Measurements from ENCODE around the gene AP3B2. TPM values are rescaled to one million over a fixed set of nuclear protein-coding genes. Genes with fewer than 3 reads are reported as not detected.

The AP3B2 gene
- total RNA-seq, 3 donors from 2014 or later, result 0.15 to 0.46 (median 0.18) TPM

DNA sequence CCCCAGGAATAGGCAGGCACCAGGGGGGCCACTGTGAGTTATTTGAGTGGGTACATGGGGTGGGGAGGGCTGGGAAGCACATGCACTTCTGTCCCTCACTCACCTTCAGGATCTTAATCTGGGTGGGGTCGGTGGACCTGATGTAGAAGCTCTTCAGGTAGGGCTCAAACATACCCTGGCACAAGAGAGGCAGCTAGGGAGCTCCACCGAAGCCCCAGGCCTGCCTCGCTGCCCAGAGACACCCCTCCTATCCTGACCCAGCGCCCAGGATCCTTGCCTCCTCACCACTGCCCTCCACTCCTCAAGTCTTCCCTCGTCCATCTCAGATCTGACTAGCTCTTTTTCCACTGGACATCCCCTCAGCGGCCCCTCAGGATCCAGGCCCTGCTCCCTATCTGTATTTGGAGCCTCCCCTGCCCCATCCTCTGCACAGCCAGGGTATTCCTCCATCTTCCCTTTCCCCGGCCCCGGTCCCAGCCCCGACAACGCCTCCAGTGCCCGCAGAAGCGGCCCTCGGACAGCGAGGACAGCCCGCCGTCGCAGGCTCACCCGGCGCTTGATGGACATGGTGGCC lies 30.0 kb downstream of the AP3B2 start:
- Mint-ChIP-seq H3K4me3 (peak overlapping the region; percentile 88), H3K4me1 (ENCODE audit: low read depth) (peaks cover 14% of the 10 kb centered on the region)
- DNase-seq, result no peak

DNA sequence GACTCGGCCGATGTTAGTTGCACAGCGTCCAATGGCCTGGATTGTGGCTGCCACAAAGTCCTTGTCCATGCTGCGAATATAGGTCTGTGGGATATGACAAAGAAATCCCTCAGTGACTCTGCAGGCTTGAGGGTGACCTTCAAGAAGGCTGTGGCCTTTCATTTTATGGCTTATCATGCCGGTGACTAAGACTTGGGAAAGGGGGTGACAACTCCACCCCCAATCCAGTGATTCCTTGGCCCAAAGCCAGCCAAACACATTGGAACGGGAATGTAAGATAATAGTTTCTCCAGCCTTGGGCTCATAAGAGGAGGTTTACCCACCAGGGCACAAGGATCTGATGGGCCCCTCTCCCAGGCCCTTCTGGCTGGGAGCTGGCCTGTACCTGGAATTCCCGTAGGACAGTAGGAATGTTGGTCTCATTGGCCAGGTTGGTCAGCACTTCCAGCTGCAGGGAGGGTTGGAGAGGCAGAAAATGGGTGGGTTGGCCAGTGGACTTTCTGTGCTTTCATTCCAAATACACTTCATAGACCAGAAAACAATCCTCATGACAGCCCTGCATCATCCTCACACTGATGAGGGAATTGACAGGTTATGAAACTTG lies 31.9 kb downstream of the AP3B2 start:
- ATAC-seq (no peak), DNase-seq (no peak)
- Mint-ChIP-seq H3K4me3 (no peak overlapping the region), H3K27me3 (ENCODE audit: low read depth) (peaks cover 2% of the 10 kb centered on the region), H3K9me3 (no peaks in the 10 kb centered on the region), H3K4me1 (ENCODE audit: low read depth) (peaks cover 14% of the 10 kb centered on the region), H3K36me3 (ENCODE audit: insufficient read depth) (no peaks in the 10 kb centered on the region)

More for the DNA sequence above, 30.0 kb downstream of the AP3B2 start:
- ATAC-seq, result no peak
- Mint-ChIP-seq H3K36me3 (ENCODE audit: insufficient read depth) (no peaks in the 10 kb centered on the region), H3K9me3 (no peaks in the 10 kb centered on the region), H3K27me3 (ENCODE audit: low read depth) (peaks cover 7% of the 10 kb centered on the region)

DNA sequence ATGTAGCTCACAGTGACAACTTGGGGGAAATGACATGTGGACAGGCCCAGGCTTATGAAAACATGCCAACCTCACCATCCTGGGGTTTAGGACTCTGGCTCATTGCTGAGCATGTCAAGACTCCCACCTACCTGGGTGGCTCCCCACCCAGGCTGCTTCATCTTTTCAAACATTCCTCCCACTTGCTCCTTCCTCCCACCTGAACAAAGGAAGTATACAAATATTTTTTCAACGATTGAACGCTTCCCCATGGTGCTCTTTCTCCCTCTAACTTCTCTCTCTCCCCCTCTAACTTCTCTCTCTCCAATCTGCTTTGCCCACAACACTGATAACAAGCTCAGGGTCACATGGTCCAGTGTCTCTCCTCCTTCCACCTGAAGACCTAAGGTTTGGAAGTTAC lies 34.8 kb downstream of the AP3B2 start:
- Mint-ChIP-seq H3K36me3 (ENCODE audit: insufficient read depth) (no peaks in the 10 kb centered on the region), H3K27me3 (ENCODE audit: low read depth) (no peaks in the 10 kb centered on the region), H3K4me1 (ENCODE audit: low read depth) (peaks cover 3% of the 10 kb centered on the region), H3K9me3 (no peaks in the 10 kb centered on the region), H3K4me3 (no peak overlapping the region)
- no peak for ATAC-seq
- no peak for DNase-seq

DNA sequence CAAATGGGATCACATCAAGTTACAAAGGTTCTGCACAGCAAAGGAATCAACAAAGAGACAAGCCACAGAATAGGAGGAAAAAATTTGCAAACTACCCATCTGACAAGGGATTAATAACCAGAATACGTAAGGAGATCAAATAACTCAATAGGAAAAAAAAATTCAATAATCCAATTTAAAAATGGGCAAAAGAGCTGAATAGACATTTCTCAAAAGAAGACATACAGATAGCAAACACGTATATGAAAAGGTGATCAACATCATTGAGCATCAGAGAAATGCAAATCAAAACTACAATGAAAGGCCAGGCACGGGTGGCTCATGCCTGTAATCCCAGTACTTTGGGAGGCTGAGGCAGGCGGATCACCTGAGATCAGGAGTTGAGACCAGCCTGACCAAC lies 39.0 kb downstream of the AP3B2 start:
- Mint-ChIP-seq H3K27me3 (ENCODE audit: low read depth) (peaks cover 14% of the 10 kb centered on the region), H3K4me1 (ENCODE audit: low read depth) (no peaks in the 10 kb centered on the region), H3K36me3 (ENCODE audit: insufficient read depth) (no peaks in the 10 kb centered on the region), H3K9me3 (no peaks in the 10 kb centered on the region), H3K4me3 (no peak overlapping the region)
- ATAC-seq, result no peak
- no peak for DNase-seq

DNA sequence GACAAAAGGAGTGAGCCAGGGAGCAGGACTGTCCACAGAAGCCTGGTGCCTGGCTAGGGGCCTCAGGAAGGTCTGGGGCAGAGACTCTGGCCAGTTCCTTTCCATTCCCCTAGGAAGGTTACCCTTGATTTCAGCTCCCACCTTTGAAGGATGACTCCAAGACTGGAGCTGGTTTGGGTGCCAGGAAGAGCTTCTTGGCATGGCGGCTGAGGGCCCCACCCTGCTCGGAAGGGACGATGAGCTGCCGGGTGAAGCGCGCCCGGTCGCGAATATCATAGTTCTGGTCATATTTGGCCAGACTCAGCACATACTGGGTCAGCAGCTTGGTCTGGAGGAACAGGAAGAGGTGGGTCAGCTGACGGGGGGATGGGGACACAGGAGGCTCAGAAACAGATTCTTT lies 43.1 kb downstream of the AP3B2 start:
- no peaks in the 10 kb centered on the region for H3K9me3 Mint-ChIP-seq
- ATAC-seq (no peak), DNase-seq (no peak)
- H3K4me3 Mint-ChIP-seq, result no peak overlapping the region
- H3K36me3 Mint-ChIP-seq (ENCODE audit: insufficient read depth), result no peaks in the 10 kb centered on the region
- H3K4me1 Mint-ChIP-seq (ENCODE audit: low read depth), result no peaks in the 10 kb centered on the region
- peaks cover 33% of the 10 kb centered on the region for H3K27me3 Mint-ChIP-seq (ENCODE audit: low read depth)

DNA sequence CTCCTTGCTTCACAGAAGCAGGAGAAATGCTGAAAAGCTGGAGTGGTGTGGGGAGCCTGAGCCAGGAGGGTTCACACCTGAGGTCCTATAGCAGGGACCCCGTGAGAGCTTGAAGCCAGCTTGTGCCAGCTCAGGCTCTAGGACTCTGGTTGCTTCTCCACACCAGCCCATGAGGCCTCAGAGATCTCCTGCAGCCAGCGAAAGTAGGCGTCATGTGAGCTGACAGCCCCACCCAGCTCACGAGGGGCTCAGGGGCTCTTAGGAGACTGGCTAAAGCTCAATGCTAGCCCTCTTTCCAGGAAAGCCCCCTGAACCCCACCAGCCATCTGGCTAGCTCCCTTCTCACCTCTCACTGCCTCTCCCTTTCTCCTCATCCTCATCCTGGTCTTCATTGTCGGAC lies 45.7 kb downstream of the AP3B2 start:
- Mint-ChIP-seq H3K36me3 (ENCODE audit: insufficient read depth) (no peaks in the 10 kb centered on the region), H3K9me3 (no peaks in the 10 kb centered on the region), H3K4me3 (no peak overlapping the region), H3K4me1 (ENCODE audit: low read depth) (no peaks in the 10 kb centered on the region), H3K27me3 (ENCODE audit: low read depth) (peaks cover 39% of the 10 kb centered on the region)
- no peak for DNase-seq
- ATAC-seq, result no peak

DNA sequence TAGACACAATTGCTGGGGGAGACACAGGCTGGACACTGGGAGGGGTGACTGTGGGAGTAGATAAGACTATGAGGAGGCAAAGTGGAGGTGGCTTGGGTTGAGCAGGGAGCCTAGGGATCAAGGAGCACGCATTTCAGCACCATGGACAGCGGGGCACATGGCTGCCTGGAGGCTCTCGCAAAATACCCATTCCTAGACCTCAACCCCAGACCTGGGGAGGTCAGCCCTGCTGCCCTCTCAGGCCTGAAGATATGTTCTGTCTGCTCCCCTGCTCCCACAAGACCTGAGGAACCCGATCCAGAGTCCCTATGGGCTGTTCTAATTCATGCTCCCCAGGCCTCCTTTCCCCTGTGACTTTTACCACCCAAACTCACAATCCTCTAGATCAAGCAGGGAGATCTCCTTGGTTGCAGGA lies 46.5 kb downstream of the AP3B2 start:
- DNase-seq (peak; percentile 32), ATAC-seq (peak in 1 of 2 donors; percentile 48)
- H3K4me3 Mint-ChIP-seq, result no peak overlapping the region
- no peaks in the 10 kb centered on the region for H3K36me3 Mint-ChIP-seq (ENCODE audit: insufficient read depth)
- no peaks in the 10 kb centered on the region for H3K4me1 Mint-ChIP-seq (ENCODE audit: low read depth)
- H3K9me3 Mint-ChIP-seq, result no peaks in the 10 kb centered on the region
- H3K27me3 Mint-ChIP-seq (ENCODE audit: low read depth), result peaks cover 33% of the 10 kb centered on the region

DNA sequence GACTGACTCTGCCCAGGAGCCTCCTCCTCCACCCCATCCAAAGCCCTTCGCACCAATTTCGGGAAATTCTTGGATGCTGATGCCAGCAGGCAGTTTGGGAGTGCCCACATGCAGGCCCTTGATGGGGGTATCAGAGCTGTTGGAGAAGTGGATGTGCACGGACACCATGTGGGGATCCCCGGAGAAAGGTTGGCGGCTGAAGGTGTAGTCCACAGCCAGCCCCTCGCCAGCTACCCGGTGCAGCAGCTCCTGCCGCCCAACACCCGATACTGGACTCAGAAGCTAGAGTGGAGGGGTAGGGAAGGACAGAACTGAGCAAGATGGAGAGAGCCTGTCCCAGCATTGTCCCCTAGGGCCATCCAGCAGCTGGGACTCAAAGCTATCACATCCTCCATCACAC lies 47.0 kb downstream of the AP3B2 start:
- DNase-seq, result no peak
- no peaks in the 10 kb centered on the region for H3K4me1 Mint-ChIP-seq (ENCODE audit: low read depth)
- H3K27me3 Mint-ChIP-seq (ENCODE audit: low read depth), result peaks cover 31% of the 10 kb centered on the region
- no peak overlapping the region for H3K4me3 Mint-ChIP-seq
- H3K36me3 Mint-ChIP-seq (ENCODE audit: insufficient read depth), result no peaks in the 10 kb centered on the region
- no peaks in the 10 kb centered on the region for H3K9me3 Mint-ChIP-seq
- no peak for ATAC-seq

DNA sequence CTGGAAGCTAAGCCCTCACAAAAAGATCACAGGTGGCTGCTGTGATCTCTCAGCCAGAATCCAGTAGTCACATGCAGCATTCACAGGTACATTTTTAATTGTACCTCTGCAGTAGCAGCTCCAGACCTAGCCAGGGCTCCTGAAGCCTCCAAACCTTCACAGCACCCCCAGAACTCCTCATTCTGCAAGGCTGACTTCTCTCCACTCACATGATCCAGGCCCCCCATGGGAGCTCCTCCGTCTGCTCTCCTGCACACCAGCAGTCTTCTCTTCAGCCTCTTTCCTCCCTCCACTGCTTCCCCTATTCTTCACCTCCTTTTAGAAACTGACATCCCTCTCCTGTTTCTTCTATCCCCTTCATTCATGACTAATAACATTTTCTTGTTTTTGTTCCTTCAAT lies 49.3 kb downstream of the AP3B2 start:
- no peak overlapping the region for H3K4me3 Mint-ChIP-seq
- DNase-seq (no peak), ATAC-seq (no peak)
- H3K4me1 Mint-ChIP-seq (ENCODE audit: low read depth), result no peaks in the 10 kb centered on the region
- H3K27me3 Mint-ChIP-seq (ENCODE audit: low read depth), result peaks cover 26% of the 10 kb centered on the region
- H3K36me3 Mint-ChIP-seq (ENCODE audit: insufficient read depth), result no peaks in the 10 kb centered on the region
- no peaks in the 10 kb centered on the region for H3K9me3 Mint-ChIP-seq

DNA sequence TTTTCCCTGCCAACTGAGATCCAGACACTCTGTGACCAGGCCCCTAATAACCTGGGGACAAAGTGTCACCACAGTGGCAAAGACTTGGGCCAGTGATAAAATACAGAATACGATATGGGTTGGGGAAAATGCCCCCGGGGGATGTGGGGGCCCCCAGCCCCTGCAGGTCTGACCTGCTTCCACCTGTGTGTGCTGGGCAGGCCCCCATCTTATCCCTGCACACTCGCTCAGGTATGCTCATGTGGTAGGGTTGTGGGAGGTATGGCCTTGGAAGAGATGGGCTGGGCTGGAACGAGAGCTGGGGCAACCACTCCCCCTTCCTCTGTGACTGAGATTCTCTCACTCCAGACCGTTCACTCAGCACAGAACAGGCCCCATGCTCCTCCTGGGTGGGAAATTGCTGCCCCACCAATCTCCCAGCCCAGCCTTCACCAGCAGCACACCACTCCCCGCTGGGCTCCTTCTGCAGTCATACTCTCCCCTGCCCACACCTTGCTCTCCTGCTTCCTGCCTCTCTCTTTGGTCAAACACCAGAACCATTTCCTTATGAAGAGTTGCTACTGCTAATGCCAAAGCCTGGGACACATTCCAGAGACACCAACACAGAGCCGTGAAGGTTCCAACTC lies 52.9 kb downstream of the AP3B2 start:
- H3K9me3 Mint-ChIP-seq, result no peaks in the 10 kb centered on the region
- no peaks in the 10 kb centered on the region for H3K36me3 Mint-ChIP-seq (ENCODE audit: insufficient read depth)
- no peaks in the 10 kb centered on the region for H3K4me1 Mint-ChIP-seq (ENCODE audit: low read depth)
- no peak for ATAC-seq
- H3K27me3 Mint-ChIP-seq (ENCODE audit: low read depth), result peaks cover 11% of the 10 kb centered on the region
- no peak for DNase-seq
- H3K4me3 Mint-ChIP-seq, result no peak overlapping the region

DNA sequence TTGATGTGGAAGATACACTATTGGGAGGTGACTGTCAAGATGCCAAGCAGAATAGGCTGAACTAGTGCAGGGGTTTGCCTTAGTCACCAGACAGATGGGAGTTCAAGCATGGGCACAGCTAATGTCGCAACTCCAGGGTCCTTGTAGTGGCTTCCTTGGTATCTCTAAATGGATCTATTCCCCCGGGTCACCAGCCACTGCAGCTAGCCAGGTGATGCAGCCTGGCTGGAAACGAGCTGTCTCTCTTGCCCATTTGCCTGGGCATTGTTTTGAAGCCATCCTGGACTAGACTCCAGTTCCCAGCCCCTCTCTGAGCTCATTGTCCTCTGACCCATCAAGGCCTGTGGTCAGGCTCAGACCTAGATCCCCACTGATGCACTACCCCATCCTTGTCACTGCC lies 54.1 kb downstream of the AP3B2 start:
- H3K36me3 Mint-ChIP-seq (ENCODE audit: insufficient read depth), result no peaks in the 10 kb centered on the region
- ATAC-seq (no peak), DNase-seq (no peak)
- no peak overlapping the region for H3K4me3 Mint-ChIP-seq
- H3K27me3 Mint-ChIP-seq (ENCODE audit: low read depth), result peaks cover 10% of the 10 kb centered on the region
- no peaks in the 10 kb centered on the region for H3K4me1 Mint-ChIP-seq (ENCODE audit: low read depth)
- H3K9me3 Mint-ChIP-seq, result no peaks in the 10 kb centered on the region

DNA sequence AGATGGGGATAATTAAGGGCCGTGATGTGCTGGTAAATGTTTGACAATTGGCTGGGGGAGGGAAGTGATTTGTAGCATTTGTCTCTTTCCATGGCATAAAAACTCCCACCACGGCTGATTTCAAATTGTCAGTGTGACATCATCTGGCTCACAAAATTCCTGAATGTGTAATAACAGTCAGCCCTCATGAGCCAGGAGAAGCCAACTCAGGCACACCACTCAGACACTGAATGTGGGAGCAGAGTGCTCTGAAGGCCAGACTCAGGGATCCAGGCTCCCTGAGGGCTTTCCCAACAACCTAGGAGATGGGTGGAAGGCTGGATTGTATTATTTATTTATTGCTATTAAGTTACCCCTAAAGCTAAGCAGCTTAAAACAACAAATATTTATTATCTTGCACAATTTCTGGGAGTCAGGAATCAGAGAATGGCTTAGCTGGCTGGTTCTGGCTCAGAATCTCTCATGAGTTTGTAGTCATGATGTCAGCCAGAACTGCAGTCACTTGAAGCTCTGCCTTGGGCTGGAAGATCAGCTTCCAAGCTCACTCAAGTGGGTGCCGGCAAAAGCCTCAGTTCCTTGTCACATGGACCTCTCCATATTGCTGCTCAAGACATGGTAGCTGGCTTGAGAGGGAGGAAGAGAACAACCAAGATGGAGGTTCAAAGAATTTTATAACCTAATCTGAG lies 56.0 kb downstream of the AP3B2 start:
- no peak for DNase-seq
- no peaks in the 10 kb centered on the region for H3K9me3 Mint-ChIP-seq
- H3K27me3 Mint-ChIP-seq (ENCODE audit: low read depth), result peaks cover 14% of the 10 kb centered on the region

DNA sequence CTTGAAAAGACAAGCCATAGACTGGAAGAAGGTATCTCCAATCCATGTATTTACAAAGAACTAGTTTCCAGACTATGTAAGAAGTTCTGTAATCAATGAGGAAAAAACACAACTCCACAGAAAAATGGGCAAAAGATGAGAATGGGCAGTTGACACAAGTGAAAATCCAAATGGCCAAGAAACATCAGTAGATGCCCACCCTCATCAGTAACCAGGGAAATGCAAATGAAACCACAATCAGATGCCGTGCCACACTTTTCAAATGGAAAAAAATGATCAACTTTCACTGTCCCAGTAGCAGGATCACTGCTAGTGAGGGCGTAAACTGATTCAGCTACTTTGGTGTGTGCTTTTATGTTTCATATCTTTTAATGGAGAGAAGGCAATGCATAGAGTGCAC lies 58.0 kb downstream of the AP3B2 start:
- Mint-ChIP-seq H3K4me1 (ENCODE audit: low read depth) (peaks cover 1% of the 10 kb centered on the region), H3K27me3 (ENCODE audit: low read depth) (peaks cover 17% of the 10 kb centered on the region), H3K36me3 (ENCODE audit: insufficient read depth) (no peaks in the 10 kb centered on the region), H3K4me3 (no peak overlapping the region), H3K9me3 (no peaks in the 10 kb centered on the region)
- no peak for DNase-seq
- no peak for ATAC-seq

More for the DNA sequence above, 56.0 kb downstream of the AP3B2 start:
- ATAC-seq, result no peak
- H3K36me3 Mint-ChIP-seq (ENCODE audit: insufficient read depth), result no peaks in the 10 kb centered on the region
- no peak overlapping the region for H3K4me3 Mint-ChIP-seq
- H3K4me1 Mint-ChIP-seq (ENCODE audit: low read depth), result peaks cover 1% of the 10 kb centered on the region

DNA sequence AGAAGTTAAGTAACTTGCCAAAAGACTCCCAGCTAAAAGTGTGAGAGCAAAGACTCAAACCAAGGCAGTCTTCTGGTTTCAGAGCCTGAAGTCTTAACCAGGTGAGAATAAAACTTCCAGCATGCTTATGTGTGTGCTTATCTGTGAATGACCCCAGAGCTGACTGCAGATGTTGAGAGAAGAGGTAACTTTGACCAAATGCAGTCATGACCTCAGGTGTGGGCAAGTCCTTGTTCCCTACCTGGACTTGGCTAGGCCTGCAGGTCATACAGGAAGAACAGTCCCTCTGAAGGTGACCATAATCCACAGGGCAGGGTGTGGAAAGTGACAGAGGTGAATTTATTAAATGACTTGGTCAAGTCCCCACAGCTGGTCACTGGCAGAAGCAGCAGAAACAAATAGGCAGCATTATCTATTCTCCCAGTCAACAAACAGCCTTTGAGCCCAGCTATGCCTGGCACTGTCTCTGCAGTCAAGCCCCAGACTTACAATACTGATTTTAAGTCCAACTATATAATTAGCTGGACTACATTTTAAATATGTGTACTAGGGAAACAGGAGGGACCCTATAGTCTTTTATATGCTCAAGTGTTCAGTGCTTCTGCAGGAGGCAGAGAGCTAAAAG lies 59.5 kb downstream of the AP3B2 start:
- H3K4me1 Mint-ChIP-seq (ENCODE audit: low read depth), result peaks cover 6% of the 10 kb centered on the region
- no peak overlapping the region for H3K4me3 Mint-ChIP-seq
- no peaks in the 10 kb centered on the region for H3K9me3 Mint-ChIP-seq
- H3K27me3 Mint-ChIP-seq (ENCODE audit: low read depth), result peaks cover 29% of the 10 kb centered on the region
- no peak for ATAC-seq
- DNase-seq, result no peak
- H3K36me3 Mint-ChIP-seq (ENCODE audit: insufficient read depth), result no peaks in the 10 kb centered on the region
